H1 (cell line): ENCODE measurements around the gene GPATCH2.
"Not testable (repeated sequence)": the region's sequence is repeated elsewhere in the genome, so short reads cannot be mapped to it uniquely, and the experiment has no call there.

ENCODE experiments used
- CBX5 ChIP-seq: fragments of 300-800, 300-1000 bp; sonication (generic); IDR thresholded peaks from 2 replicates; pipeline ENCODE4 v1.7.1; 2016; ENCODE audit warnings: antibody characterized with exemption, low read length, low read depth
- CHD2 ChIP-seq: IDR thresholded peaks from 2 replicates; pipeline ENCODE4 v1.6.1; 2012; ENCODE audit warnings: low read length, improper control_type of control experiment
- EZH2 ChIP-seq: fragments of 200-600 bp; sonication (generic); IDR thresholded peaks from 2 replicates; pipeline ENCODE4 v1.7.1; 2012; ENCODE audit warnings: low read depth, mild to moderate bottlenecking, moderate library complexity, low read length, inconsistent platforms; ENCODE audit not compliant: severe bottlenecking
- POLR2A ChIP-seq, 2 experiments: IDR thresholded peaks; 1 replicate in 1 of 2; 2 replicates in 1 of 2; pipeline ENCODE4 v1.6.1; 2011; ENCODE audit warnings: low read depth in 2 of 2, low read length in 2 of 2, mild to moderate bottlenecking in 2 of 2; ENCODE audit errors: control extremely low read depth in 1 of 2
- SP2 ChIP-seq: IDR thresholded peaks from 2 replicates; pipeline ENCODE4 v1.6.1; 2012; ENCODE audit warnings: mild to moderate bottlenecking, low read length, inconsistent platforms
- TF ChIP-seq, protein P1 (sequence below): IDR thresholded peaks from 2 replicates; pipeline ENCODE4 v1.6.1; 2012; ENCODE audit warnings: inconsistent platforms
- TF ChIP-seq, protein P2 (sequence below), 3 experiments: IDR thresholded peaks; 1 replicate in 2 of 3; 2 replicates in 1 of 3; pipeline versions ENCODE4 v1.5.1 to v1.6.1; 2011; ENCODE audit warnings: low read length in 3 of 3, mild to moderate bottlenecking in 3 of 3, inconsistent platforms in 2 of 3, low read depth in 1 of 3, moderate library complexity in 1 of 3; ENCODE audit not compliant: insufficient read depth in 1 of 3; ENCODE audit errors: control extremely low read depth in 1 of 3

DNA sequence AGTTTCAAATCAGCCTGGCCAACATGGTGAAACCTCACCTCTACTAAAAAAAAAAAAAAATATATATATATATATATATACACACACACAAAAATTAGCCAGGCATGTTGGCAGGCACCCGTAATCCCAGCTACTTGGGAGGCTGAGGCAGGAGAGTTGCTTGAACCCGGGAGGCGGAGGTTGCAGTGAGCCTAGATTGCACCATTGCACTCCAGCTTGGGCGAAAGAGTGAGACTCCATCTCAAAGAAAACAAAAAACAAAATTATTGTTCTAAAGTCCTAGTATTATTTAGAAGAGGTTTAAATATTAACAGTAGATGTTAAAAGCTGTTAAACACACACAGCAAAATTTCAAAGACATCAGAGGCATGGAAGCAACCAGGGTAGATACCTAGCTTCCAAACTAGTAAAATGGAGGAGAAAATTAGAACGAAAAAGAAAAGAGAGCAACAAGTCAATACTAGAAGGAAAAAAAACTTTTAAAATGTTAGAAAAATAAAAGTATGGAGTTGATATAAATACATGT lies 46.5 kb downstream of the GPATCH2 start:
- TF ChIP-seq EZH2; CHD2; SP2; CBX5; POLR2A (IDR thresholded peaks at IDR 0.05; ENCODE audit: control extremely low read depth in 1 of 2, low read depth in 2 of 2, low read length in 2 of 2): not testable (repeated sequence)
- TF ChIP-seq, protein P1, sequence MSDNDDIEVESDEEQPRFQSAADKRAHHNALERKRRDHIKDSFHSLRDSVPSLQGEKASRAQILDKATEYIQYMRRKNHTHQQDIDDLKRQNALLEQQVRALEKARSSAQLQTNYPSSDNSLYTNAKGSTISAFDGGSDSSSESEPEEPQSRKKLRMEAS: not testable (repeated sequence)
- TF ChIP-seq, protein P2, sequence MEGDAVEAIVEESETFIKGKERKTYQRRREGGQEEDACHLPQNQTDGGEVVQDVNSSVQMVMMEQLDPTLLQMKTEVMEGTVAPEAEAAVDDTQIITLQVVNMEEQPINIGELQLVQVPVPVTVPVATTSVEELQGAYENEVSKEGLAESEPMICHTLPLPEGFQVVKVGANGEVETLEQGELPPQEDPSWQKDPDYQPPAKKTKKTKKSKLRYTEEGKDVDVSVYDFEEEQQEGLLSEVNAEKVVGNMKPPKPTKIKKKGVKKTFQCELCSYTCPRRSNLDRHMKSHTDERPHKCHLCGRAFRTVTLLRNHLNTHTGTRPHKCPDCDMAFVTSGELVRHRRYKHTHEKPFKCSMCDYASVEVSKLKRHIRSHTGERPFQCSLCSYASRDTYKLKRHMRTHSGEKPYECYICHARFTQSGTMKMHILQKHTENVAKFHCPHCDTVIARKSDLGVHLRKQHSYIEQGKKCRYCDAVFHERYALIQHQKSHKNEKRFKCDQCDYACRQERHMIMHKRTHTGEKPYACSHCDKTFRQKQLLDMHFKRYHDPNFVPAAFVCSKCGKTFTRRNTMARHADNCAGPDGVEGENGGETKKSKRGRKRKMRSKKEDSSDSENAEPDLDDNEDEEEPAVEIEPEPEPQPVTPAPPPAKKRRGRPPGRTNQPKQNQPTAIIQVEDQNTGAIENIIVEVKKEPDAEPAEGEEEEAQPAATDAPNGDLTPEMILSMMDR (IDR thresholded peaks at IDR 0.05; ENCODE audit: control extremely low read depth in 1 of 3, insufficient read depth in 1 of 3, low read depth in 1 of 3, low read length in 3 of 3): not testable (repeated sequence)
